NK-92 (cell line): ENCODE measurements around the gene PARP4.
"Not testable (repeated sequence)": the region's sequence is repeated elsewhere in the genome, so short reads cannot be mapped to it uniquely, and the experiment has no call there.

ENCODE experiments used
- DNase-seq: peaks from one replicate; lab custom pipeline; 2025; ENCODE audit not compliant: unreplicated experiment; lab: John Stamatoyannopoulos, UW

Gene PARP4

GRCh38 chr13:24380227-24380626 lies 132.4 kb downstream of the PARP4 start:
- DNase-seq = not testable (repeated sequence)

GRCh38 chr13:24371273-24371672 lies 141.3 kb downstream of the PARP4 start:
- not testable (repeated sequence) for DNase-seq
